Measurements from ENCODE around the gene CPHXL.

The CPHXL gene

DNA sequence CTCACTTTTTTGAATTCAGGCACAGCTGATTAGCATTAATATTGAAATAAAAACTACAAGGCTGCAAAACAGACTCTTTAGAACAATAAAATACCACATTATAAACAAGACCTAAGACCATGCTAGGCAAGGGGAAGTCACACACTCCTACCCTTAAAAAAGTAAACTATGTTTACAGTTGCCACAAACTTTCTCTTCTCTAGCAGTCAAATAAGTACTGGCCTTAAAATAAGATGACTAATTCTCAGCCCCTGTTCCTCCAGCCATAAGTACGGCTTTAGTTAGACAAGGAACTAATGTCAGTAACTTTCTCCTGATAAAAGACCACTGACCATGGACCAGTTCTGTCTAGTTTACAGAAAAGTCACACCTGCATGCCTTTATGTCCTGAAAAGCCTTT is 19.5 kb upstream of the CPHXL start:
- no peak for DNase-seq (ENCODE audit: extremely low spot score)
- POLR2A ChIA-PET, result no interaction called here
- no peak for TF ChIP-seq CTBP1 (IDR thresholded peaks at IDR 0.05; ENCODE audit: borderline replicate concordance)
- TF ChIP-seq LEF1 (IDR thresholded peaks at IDR 0.05; ENCODE audit: borderline replicate concordance), result no peak
- TF ChIP-seq BHLHE40 (IDR thresholded peaks at IDR 0.05; ENCODE audit: borderline replicate concordance), result no peak
- TF ChIP-seq ZNF384 (IDR thresholded peaks at IDR 0.05), result no peak
- TF ChIP-seq FOXK2 (IDR thresholded peaks at IDR 0.05), result no peak
- TF ChIP-seq SUZ12 (IDR thresholded peaks at IDR 0.05), result no peak
- TF ChIP-seq TARDBP (IDR thresholded peaks at IDR 0.05), result no peak
- TF ChIP-seq FOXM1 (IDR thresholded peaks at IDR 0.05; ENCODE audit: borderline replicate concordance), result no peak
- TF ChIP-seq ELF4 (IDR thresholded peaks at IDR 0.05), result no peak
- no peak for TF ChIP-seq NFRKB (IDR thresholded peaks at IDR 0.05)
- TF ChIP-seq, protein P1, sequence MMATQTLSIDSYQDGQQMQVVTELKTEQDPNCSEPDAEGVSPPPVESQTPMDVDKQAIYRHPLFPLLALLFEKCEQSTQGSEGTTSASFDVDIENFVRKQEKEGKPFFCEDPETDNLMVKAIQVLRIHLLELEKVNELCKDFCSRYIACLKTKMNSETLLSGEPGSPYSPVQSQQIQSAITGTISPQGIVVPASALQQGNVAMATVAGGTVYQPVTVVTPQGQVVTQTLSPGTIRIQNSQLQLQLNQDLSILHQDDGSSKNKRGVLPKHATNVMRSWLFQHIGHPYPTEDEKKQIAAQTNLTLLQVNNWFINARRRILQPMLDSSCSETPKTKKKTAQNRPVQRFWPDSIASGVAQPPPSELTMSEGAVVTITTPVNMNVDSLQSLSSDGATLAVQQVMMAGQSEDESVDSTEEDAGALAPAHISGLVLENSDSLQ (IDR thresholded peaks at IDR 0.05), result no peak
- no peak for TF ChIP-seq SP1 (IDR thresholded peaks at IDR 0.05)
- TF ChIP-seq L3MBTL2 (conservative IDR thresholded peaks at IDR 0.05), result no peak
- no peak for TF ChIP-seq ARNT (IDR thresholded peaks at IDR 0.05)
- no peak for TF ChIP-seq FOXA1 (IDR thresholded peaks at IDR 0.05)
- no peak for TF ChIP-seq HDGF (IDR thresholded peaks at IDR 0.05; ENCODE audit: borderline replicate concordance)
- CTCF ChIA-PET, result no interaction called here

DNA sequence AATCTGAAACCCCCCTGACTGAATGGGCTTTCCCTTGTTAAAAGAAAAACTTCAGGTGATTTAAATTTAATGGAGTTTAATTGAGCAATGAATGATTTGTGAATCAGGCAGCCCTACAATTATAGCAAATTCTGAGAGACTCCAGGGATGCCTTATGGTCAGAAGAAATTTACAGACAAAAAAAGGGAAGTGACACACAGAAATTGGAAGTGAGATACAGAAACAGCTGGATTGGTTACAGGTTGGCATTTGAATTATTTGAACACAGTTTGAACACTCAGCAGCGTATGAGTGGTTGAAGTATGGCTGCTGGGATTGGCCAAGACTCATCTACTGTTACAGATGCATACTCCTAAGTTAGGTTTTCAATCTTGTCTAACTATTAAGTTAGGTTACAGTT is 19.0 kb upstream of the CPHXL start:
- no peak for TF ChIP-seq LEF1 (IDR thresholded peaks at IDR 0.05; ENCODE audit: borderline replicate concordance)
- TF ChIP-seq ARNT (IDR thresholded peaks at IDR 0.05), result no peak
- TF ChIP-seq, protein P1 (IDR thresholded peaks at IDR 0.05), result no peak
- no peak for TF ChIP-seq CTBP1 (IDR thresholded peaks at IDR 0.05; ENCODE audit: borderline replicate concordance)
- TF ChIP-seq SUZ12 (IDR thresholded peaks at IDR 0.05), result no peak
- no peak for TF ChIP-seq L3MBTL2 (conservative IDR thresholded peaks at IDR 0.05)
- no peak for TF ChIP-seq NFRKB (IDR thresholded peaks at IDR 0.05)
- TF ChIP-seq FOXK2 (IDR thresholded peaks at IDR 0.05), result no peak
- no peak for TF ChIP-seq TARDBP (IDR thresholded peaks at IDR 0.05)
- no peak for TF ChIP-seq BHLHE40 (IDR thresholded peaks at IDR 0.05; ENCODE audit: borderline replicate concordance)
- no peak for TF ChIP-seq FOXA1 (IDR thresholded peaks at IDR 0.05)
- no peak for TF ChIP-seq SP1 (IDR thresholded peaks at IDR 0.05)
- no peak for TF ChIP-seq ZNF384 (IDR thresholded peaks at IDR 0.05)
- POLR2A ChIA-PET, result no interaction called here
- CTCF ChIA-PET, result no interaction called here
- DNase-seq (ENCODE audit: extremely low spot score), result no peak

DNA sequence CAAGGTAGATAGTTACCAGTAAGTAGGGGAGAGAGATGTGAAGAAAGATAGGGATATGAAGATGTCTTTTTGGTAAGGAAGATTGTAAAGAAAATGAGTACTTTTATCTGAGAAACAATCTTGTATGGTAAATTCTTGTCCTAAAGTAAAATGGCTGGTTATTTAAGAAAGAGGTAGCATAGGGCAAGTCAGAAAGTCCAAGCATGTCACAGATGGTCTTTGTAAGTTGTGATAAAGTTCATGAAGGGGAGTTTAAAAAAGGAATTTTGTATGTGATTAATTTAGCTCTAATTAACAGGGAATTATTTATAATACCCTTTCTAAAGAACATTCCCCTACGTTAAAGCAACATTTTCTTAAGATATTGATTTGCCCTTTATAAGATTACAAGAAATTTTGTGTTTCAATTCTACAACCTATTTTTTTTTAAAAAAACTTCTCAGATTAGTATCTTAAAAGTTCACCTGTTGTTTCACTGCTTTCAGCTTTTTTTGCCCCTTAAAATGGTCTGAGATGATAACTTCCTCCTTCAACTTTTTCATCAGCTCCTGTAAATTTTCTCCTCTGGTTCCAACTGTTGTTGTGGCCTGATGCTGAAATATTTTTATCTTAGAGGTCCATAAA is 16.2 kb upstream of the CPHXL start:
- ChIA-PET POLR2A (no interaction called here), CTCF (interaction anchor here (0.7 kb wide), 1 partner anchor 15 kb away, joined by 3 read pairs; no protein-coding TSS in a partner anchor)
- no peak for DNase-seq (ENCODE audit: extremely low spot score)
- TF ChIP-seq L3MBTL2 (conservative IDR thresholded peaks at IDR 0.05) (no peak), FOXA1 (IDR thresholded peaks at IDR 0.05) (no peak), BHLHE40 (IDR thresholded peaks at IDR 0.05; ENCODE audit: borderline replicate concordance) (no peak), HDGF (IDR thresholded peaks at IDR 0.05; ENCODE audit: borderline replicate concordance) (no peak), ARNT (IDR thresholded peaks at IDR 0.05) (no peak), LEF1 (IDR thresholded peaks at IDR 0.05; ENCODE audit: borderline replicate concordance) (no peak), CTBP1 (IDR thresholded peaks at IDR 0.05; ENCODE audit: borderline replicate concordance) (no peak), FOXK2 (IDR thresholded peaks at IDR 0.05) (no peak), FOXM1 (IDR thresholded peaks at IDR 0.05; ENCODE audit: borderline replicate concordance) (no peak)
- TF ChIP-seq, protein P1 (IDR thresholded peaks at IDR 0.05), result no peak

DNA sequence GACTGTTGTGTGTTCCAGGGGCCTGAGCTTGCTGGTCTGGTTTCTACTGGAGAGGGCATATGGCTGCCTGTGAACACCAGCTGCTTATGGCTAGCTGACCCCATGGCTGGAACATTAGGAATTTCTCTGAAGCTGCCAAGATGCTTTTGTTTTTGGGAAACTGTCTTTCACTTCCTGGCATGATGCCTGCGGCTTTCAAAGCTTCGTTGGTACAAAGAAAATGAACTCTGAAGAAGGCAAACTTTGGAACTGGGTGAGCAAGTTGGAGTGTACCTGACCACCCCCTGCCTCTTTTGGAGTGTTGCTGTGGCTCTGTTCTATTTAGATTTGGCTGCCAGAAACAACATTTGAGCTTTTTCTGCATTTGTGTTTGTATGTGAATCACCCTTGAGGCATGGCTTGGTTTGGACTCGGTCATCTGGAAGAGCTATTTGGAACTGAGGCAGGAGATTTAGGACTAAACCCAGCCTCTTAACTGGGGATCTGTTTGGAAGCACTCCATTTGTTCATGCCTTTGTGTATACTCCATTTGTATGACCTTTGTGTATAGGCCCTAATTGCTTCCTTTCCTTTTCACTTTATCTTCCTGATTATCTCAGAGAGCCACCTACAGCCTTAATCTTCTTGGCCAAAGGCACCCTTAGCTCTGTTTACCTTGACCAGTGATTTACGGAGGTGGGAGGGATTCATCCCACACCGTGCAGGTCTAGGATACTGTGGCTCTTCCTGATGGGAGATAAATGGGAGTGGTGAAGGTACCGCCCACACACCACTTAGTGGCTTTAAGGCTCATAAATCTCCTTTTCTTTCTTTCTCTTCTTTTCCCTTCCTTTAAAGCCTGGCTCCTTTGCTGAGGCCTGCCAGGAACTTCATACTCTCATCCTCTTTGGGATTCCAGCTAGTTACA is 7.3 kb upstream of the CPHXL start:
- ChIA-PET CTCF (no interaction called here), POLR2A (no interaction called here)
- no peak for DNase-seq (ENCODE audit: extremely low spot score)
- no peak for TF ChIP-seq HDGF (IDR thresholded peaks at IDR 0.05; ENCODE audit: borderline replicate concordance)
- no peak for TF ChIP-seq BHLHE40 (IDR thresholded peaks at IDR 0.05; ENCODE audit: borderline replicate concordance)
- TF ChIP-seq, protein P1 (IDR thresholded peaks at IDR 0.05), result no peak
- TF ChIP-seq SUZ12 (IDR thresholded peaks at IDR 0.05), result no peak
- no peak for TF ChIP-seq TARDBP (IDR thresholded peaks at IDR 0.05)
- no peak for TF ChIP-seq ZNF384 (IDR thresholded peaks at IDR 0.05)

DNA sequence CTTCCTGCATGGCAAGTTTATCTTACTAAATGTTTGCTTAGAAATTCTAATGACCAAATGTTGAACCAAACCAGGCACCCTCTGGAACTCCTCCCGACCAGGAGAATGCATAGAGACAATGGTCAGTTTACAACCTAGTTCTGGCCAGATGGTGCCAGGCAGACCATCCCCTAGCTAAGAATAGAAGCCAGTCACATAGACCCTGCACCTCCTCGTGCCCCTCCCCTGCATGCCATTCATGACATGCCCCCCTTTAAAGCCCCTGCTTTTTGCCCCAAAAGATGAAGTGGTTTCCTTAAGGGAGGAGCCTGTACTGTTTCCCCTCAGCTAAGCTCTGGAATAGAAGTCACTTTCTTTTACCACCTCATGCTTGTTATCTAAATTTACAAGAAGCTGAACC is 6.6 kb upstream of the CPHXL start:
- no peak for DNase-seq (ENCODE audit: extremely low spot score)
- CTCF ChIA-PET, result no interaction called here
- TF ChIP-seq SUZ12 (IDR thresholded peaks at IDR 0.05), result no peak
- no peak for TF ChIP-seq L3MBTL2 (conservative IDR thresholded peaks at IDR 0.05)
- no peak for TF ChIP-seq HDGF (IDR thresholded peaks at IDR 0.05; ENCODE audit: borderline replicate concordance)
- TF ChIP-seq SP1 (IDR thresholded peaks at IDR 0.05), result no peak
- no peak for TF ChIP-seq CTBP1 (IDR thresholded peaks at IDR 0.05; ENCODE audit: borderline replicate concordance)
- no peak for TF ChIP-seq FOXM1 (IDR thresholded peaks at IDR 0.05; ENCODE audit: borderline replicate concordance)
- TF ChIP-seq TARDBP (IDR thresholded peaks at IDR 0.05), result no peak
- POLR2A ChIA-PET, result no interaction called here
